H1 (cell line): ENCODE results near the gene EVX2. TPM values are rescaled to one million over a fixed set of nuclear protein-coding genes. Genes with fewer than 3 reads are reported as not detected.
A peak's percentile ranks its signal among the peaks of the same experiment; 100 is the strongest.

ENCODE experiments used
- CTCF ChIA-PET: fragments of 300-600 bp; sonication (Branson Sonifier 250); formaldehyde crosslinking; loops from one replicate; lab custom pipeline; 2021; ENCODE audit not compliant: partially characterized antibody; lab: Charles Lee
- POLR2A ChIA-PET: fragments of 300-600 bp; sonication (Branson Sonifier 250); formaldehyde crosslinking; loops from one replicate; lab custom pipeline; 2021; ENCODE audit warnings: inconsistent platforms; ENCODE audit not compliant: partially characterized antibody; lab: Charles Lee
- DNase-seq, 2 experiments: peaks; one replicate each; pipeline versions ENCODE4 v3.0.0 to v3.0.0-alpha.2; 2010 to 2022; ENCODE audit warnings: low spot score in 2 of 2, low read depth in 1 of 2, mixed read lengths in 1 of 2
- FAIRE-seq: peaks from 2 replicates; lab custom pipeline; 2011; peaks lifted over from hg19 to GRCh38; lab: Jason Lieb, UNC
- H2AFZ ChIP-seq: 2 replicates; pipeline ENCODE4 v1.8.1; 2012; ENCODE audit warnings: low read length, inconsistent platforms
- H2AK5ac ChIP-seq: 2 replicates; pipeline ENCODE4 v1.6.1; 2013; ENCODE audit warnings: low read depth, low read length
- H2BK120ac ChIP-seq: replicated peaks from 2 replicates; pipeline ENCODE3; 2013; ENCODE audit warnings: low read depth, low read length, inconsistent platforms
- H2BK12ac ChIP-seq: 2 replicates; pipeline ENCODE4 v1.6.1; 2013; ENCODE audit warnings: low read depth, low read length
- H2BK15ac ChIP-seq: 2 replicates; pipeline ENCODE4 v1.6.1; 2013; ENCODE audit warnings: low read length
- H2BK20ac ChIP-seq: 2 replicates; pipeline ENCODE4 v1.6.1; 2013; ENCODE audit warnings: low read length
- H2BK5ac ChIP-seq: 2 replicates; pipeline ENCODE4 v1.6.1; 2013; ENCODE audit warnings: low read depth, low read length
- H3K14ac ChIP-seq: 2 replicates; pipeline ENCODE4 v1.6.1; 2013; ENCODE audit warnings: inconsistent platforms; ENCODE audit not compliant: insufficient read length
- H3K18ac ChIP-seq: 2 replicates; pipeline ENCODE4 v1.6.1; 2013; ENCODE audit warnings: low read length; ENCODE audit errors: extremely low read depth
- H3K23ac ChIP-seq: 2 replicates; pipeline ENCODE4 v1.6.1; 2013; ENCODE audit warnings: inconsistent platforms; ENCODE audit not compliant: insufficient read length
- H3K23me2 ChIP-seq: 2 replicates; pipeline ENCODE4 v1.6.1; 2013; ENCODE audit warnings: low read depth, low read length
- H3K27ac ChIP-seq: 2 replicates; pipeline ENCODE4 v1.6.1; 2011; ENCODE audit warnings: low read depth, low read length, inconsistent platforms
- H3K27me3 ChIP-seq, 4 experiments: replicated peaks in 1 of 4; 1 replicate in 1 of 4; 2 replicates in 3 of 4; pipeline versions ENCODE4 v1.6.1 to v1.8.1; 2011 to 2013; ENCODE audit warnings: low read length in 3 of 4, mild to moderate bottlenecking in 3 of 4, inconsistent platforms in 2 of 4, mixed read lengths in 2 of 4, moderate library complexity in 1 of 4; ENCODE audit not compliant: control insufficient read depth in 3 of 4, insufficient read depth in 3 of 4; ENCODE audit errors: extremely low read depth in 1 of 4
- H3K36me3 ChIP-seq, 4 experiments: 2 replicates each; pipeline versions ENCODE4 v1.6.1 to v1.8.1; 2011 to 2013; ENCODE audit warnings: mild to moderate bottlenecking in 4 of 4, low read length in 3 of 4, moderate library complexity in 2 of 4, control low read depth in 1 of 4, inconsistent platforms in 1 of 4; ENCODE audit not compliant: insufficient read depth in 4 of 4, control insufficient read depth in 2 of 4
- H3K4ac ChIP-seq: replicated peaks from 2 replicates; pipeline ENCODE3; 2013; ENCODE audit warnings: low read length, low read depth, mixed read lengths, inconsistent platforms; ENCODE audit not compliant: insufficient read length
- H3K4me1 ChIP-seq, 4 experiments: replicated peaks in 1 of 4; 1 replicate in 1 of 4; 2 replicates in 3 of 4; pipeline versions ENCODE4 v1.6.1 to v1.8.1; 2011 to 2013; ENCODE audit warnings: low read length in 3 of 4, inconsistent platforms in 2 of 4, mixed read lengths in 1 of 4; ENCODE audit not compliant: insufficient read depth in 4 of 4, control insufficient read depth in 3 of 4
- H3K4me2 ChIP-seq, 2 experiments: 2 replicates each; pipeline versions ENCODE4 v1.6.1 to v1.8.1; 2011 to 2013; ENCODE audit warnings: low read depth in 2 of 2, low read length in 2 of 2, control low read depth in 1 of 2, inconsistent platforms in 1 of 2, mild to moderate bottlenecking in 1 of 2; ENCODE audit not compliant: insufficient read depth in 1 of 2
- H3K4me3 ChIP-seq, 4 experiments: fragments of 200-600, 300-600 bp in 1 of 4; sonication (generic), shearing (Covaris generic), sonication (Bioruptor Twin) in 1 of 4; 2 replicates each; pipeline versions ENCODE4 v1.5.1 to v1.8.1; 2011 to 2016; ENCODE audit warnings: low read length in 4 of 4, low read depth in 3 of 4, control low read depth in 2 of 4, inconsistent platforms in 2 of 4, mild to moderate bottlenecking in 2 of 4, mixed read lengths in 1 of 4, moderate library complexity in 1 of 4; ENCODE audit not compliant: insufficient read depth in 2 of 4; ENCODE audit errors: extremely low read depth in 1 of 4
- H3K56ac ChIP-seq: replicated peaks from 2 replicates; pipeline ENCODE3; 2013; ENCODE audit warnings: low read depth, mild to moderate bottlenecking, mixed read lengths, low read length, inconsistent platforms; ENCODE audit not compliant: insufficient read length
- H3K79me1 ChIP-seq: 2 replicates; pipeline ENCODE4 v1.6.1; 2013; ENCODE audit warnings: low read depth, low read length, control low read depth
- H3K79me2 ChIP-seq, 2 experiments: 2 replicates each; pipeline versions ENCODE4 v1.6.1 to v1.8.1; 2012 to 2013; ENCODE audit warnings: low read length in 2 of 2, mild to moderate bottlenecking in 2 of 2, inconsistent platforms in 1 of 2; ENCODE audit not compliant: insufficient read depth in 2 of 2, control insufficient read depth in 1 of 2
- H3K9ac ChIP-seq, 4 experiments: replicated peaks in 1 of 4; 1 replicate in 1 of 4; 2 replicates in 3 of 4; pipeline versions ENCODE4 v1.6.1 to v1.8.1; 2011 to 2013; ENCODE audit warnings: low read depth in 3 of 4, low read length in 3 of 4, control low read depth in 2 of 4, mild to moderate bottlenecking in 2 of 4, moderate library complexity in 2 of 4, inconsistent platforms in 1 of 4; ENCODE audit errors: extremely low read depth in 1 of 4
- H3K9me3 ChIP-seq, 2 experiments: 2 replicates each; pipeline versions ENCODE4 v1.6.1 to v1.8.1; 2012 to 2013; ENCODE audit warnings: mild to moderate bottlenecking in 2 of 2, moderate library complexity in 2 of 2, control low read depth in 1 of 2, inconsistent platforms in 1 of 2, low read depth in 1 of 2, low read length in 1 of 2, mixed read lengths in 1 of 2; ENCODE audit not compliant: insufficient read depth in 2 of 2
- H4K20me1 ChIP-seq, 2 experiments: replicated peaks in 1 of 2; 2 replicates each; pipeline versions ENCODE3 to v1.8.1; 2011 to 2013; ENCODE audit warnings: inconsistent platforms in 2 of 2, low read length in 2 of 2, mild to moderate bottlenecking in 1 of 2; ENCODE audit not compliant: insufficient read depth in 2 of 2, control insufficient read depth in 1 of 2
- H4K5ac ChIP-seq: 2 replicates; pipeline ENCODE4 v1.6.1; 2013; ENCODE audit warnings: low read length, low read depth, mixed read lengths, inconsistent platforms; ENCODE audit not compliant: insufficient read length
- H4K8ac ChIP-seq: 2 replicates; pipeline ENCODE4 v1.8.0; 2013; ENCODE audit warnings: mild to moderate bottlenecking, moderate library complexity, low read length, inconsistent platforms; ENCODE audit not compliant: insufficient read depth; ENCODE audit errors: extremely low read depth
- H4K91ac ChIP-seq: replicated peaks from 2 replicates; pipeline ENCODE3; 2013; ENCODE audit warnings: low read length, mixed read lengths, inconsistent platforms; ENCODE audit not compliant: insufficient read length
- ATF3 ChIP-seq: IDR thresholded peaks from 2 replicates; pipeline ENCODE4 v1.6.1; 2011; ENCODE audit warnings: low read depth, mild to moderate bottlenecking, low read length; ENCODE audit not compliant: insufficient read depth
- CBX8 ChIP-seq: fragments of 300-800, 300-1000 bp; sonication (generic); IDR thresholded peaks from 2 replicates; pipeline ENCODE4 v1.7.1; 2016; ENCODE audit warnings: low read depth, low read length, borderline replicate concordance
- NRF1 ChIP-seq: IDR thresholded peaks from 2 replicates; pipeline ENCODE4 v1.6.1; 2011; ENCODE audit warnings: mild to moderate bottlenecking, low read depth, low read length, improper control_type of control experiment
- RAD21 ChIP-seq, 2 experiments: IDR thresholded peaks in 1 of 2; conservative IDR thresholded peaks in 1 of 2; 2 replicates each; pipeline ENCODE4 v1.6.1; 2011; ENCODE audit warnings: low read depth in 2 of 2, low read length in 2 of 2, improper control_type of control experiment in 1 of 2, inconsistent platforms in 1 of 2, mild to moderate bottlenecking in 1 of 2, moderate library complexity in 1 of 2
- SP2 ChIP-seq: IDR thresholded peaks from 2 replicates; pipeline ENCODE4 v1.6.1; 2012; ENCODE audit warnings: mild to moderate bottlenecking, low read length, inconsistent platforms
- SUZ12 ChIP-seq: fragments of 200-600 bp; sonication (generic); IDR thresholded peaks from 2 replicates; pipeline ENCODE4 v1.6.1; 2012; ENCODE audit warnings: mild to moderate bottlenecking, inconsistent platforms, low read length, moderate library complexity, mixed read lengths
- TCF12 ChIP-seq: IDR thresholded peaks from 2 replicates; pipeline ENCODE4 v1.6.1; 2011; ENCODE audit warnings: low read depth, mild to moderate bottlenecking, low read length
- WGBS, 2 experiments: shearing (Covaris generic) in 1 of 2; methylation state at CpG; one replicate each; pipeline versions ENCODE4 v1.1.6 to v1.1.7; 2013 to 2015; ENCODE audit warnings: low lambda C conversion rate in 2 of 2, mixed read lengths in 2 of 2, inconsistent platforms in 1 of 2, low coverage in 1 of 2, missing lambda C conversion rate in 1 of 2; ENCODE audit not compliant: insufficient replicate concordance in 2 of 2, insufficient coverage in 1 of 2, insufficient read length in 1 of 2; ENCODE audit errors: extremely low coverage in 1 of 2, missing lambda C conversion rate in 1 of 2; 5-methylcytosine and 5-hydroxymethylcytosine counted together
- polyA plus RNA-seq, 7 experiments: library from polyadenylated mRNA; depleted of rRNA in 3 of 7; stranded (reverse) in 5 of 7; unstranded in 2 of 7; fragments of >200 nt in 5 of 7; fragments of 200-250 nt in 2 of 7; gene quantifications; 1 replicate in 5 of 7; 2 replicates in 1 of 7; 4 replicates in 1 of 7; pipeline versions ENCODE4 v1.2.1 to v1.2.3, GENCODE V29; 2011 to 2013; ENCODE audit warnings: missing spikeins in 2 of 7, mixed read lengths in 2 of 7
- total RNA-seq: library from RNA; stranded (reverse); fragmentation: NEBNext Ultra II Directional; extraction: Animal tissue kit (Norgen Biotek cat#: 25700); gene quantifications from 2 replicates; pipeline ENCODE4 v1.2.1, GENCODE V29; 2021
- TF ChIP-seq, protein P1 (sequence below), 3 experiments: IDR thresholded peaks; 1 replicate in 2 of 3; 2 replicates in 1 of 3; pipeline versions ENCODE4 v1.5.1 to v1.6.1; 2011; ENCODE audit warnings: low read length in 3 of 3, mild to moderate bottlenecking in 3 of 3, inconsistent platforms in 2 of 3, low read depth in 1 of 3, moderate library complexity in 1 of 3; ENCODE audit not compliant: insufficient read depth in 1 of 3; ENCODE audit errors: control extremely low read depth in 1 of 3

The EVX2 gene
- total and polyA plus RNA-seq, 2 of the 8 experiments (the other 6 are each of a cell fraction or from before 2014, with no cell fraction given): not detected

- Histone ChIP-seq H3K4me3 (peak overlapping the region in 1 of 4 experiments; percentile 4; a peak in 1 of 8 replicates), H3K18ac (no peak overlapping the region), H3K4me2 (peak overlapping the region; percentile 41 to 50; a peak in 3 of 4 replicates), H2AK5ac (no peak overlapping the region), H3K4me1 (peaks cover 0 to 29% (median 13%) of the 10 kb centered on the region in 4 experiments; a peak in 5 of 7 replicates), H3K9me3 (no peaks in the 10 kb centered on the region; a peak in 1 of 4 replicates), H3K14ac (no peak overlapping the region), H3K56ac (no peak overlapping the region), H2BK5ac (no peak overlapping the region), H2BK20ac (no peak overlapping the region), H3K4ac (no peak overlapping the region), H3K27me3 (peaks cover 84 to 98% (median 92%) of the 10 kb centered on the region in 4 experiments), H3K79me1 (no peaks in the 10 kb centered on the region), H3K36me3 (peaks cover 0 to 5% (median 0%) of the 10 kb centered on the region in 4 experiments; a peak in 1 of 8 replicates), H3K23ac (no peak overlapping the region), H2BK12ac (0 out of 2 replicates have a peak overlapping the region, but pooled peaks have one; percentile 3), H2AFZ (no peak overlapping the region), H4K20me1 (peaks cover 11 to 20% of the 10 kb centered on the region in 2 experiments), H3K79me2 (no peaks in the 10 kb centered on the region), H2BK15ac (no peak overlapping the region), H2BK120ac (no peak overlapping the region), H4K91ac (no peak overlapping the region), H4K5ac (no peak overlapping the region), H3K9ac (no peak overlapping the region), H3K27ac (no peak overlapping the region), H4K8ac (peak overlapping the region; percentile 28; the same call in 1 of the 2 replicates), H3K23me2 (peaks cover 6% of the 10 kb centered on the region; the same call in 1 of the 2 replicates)
- WGBS, 2 experiments: 5% methylated on average over 60 of the region's 62 CpGs; no CpG with 5 or more reads in 1 of the 2 experiments
- CTCF ChIA-PET: interaction anchor here (0.7 to 7.8 kb wide), 16 partner anchors 7 to 714 kb away, joined by 3 to 130 read pairs (median 5); partner anchors contain the start of genes HOXD12 and HOXD13
- DNase-seq (peak in 1 of 2 experiments; percentile 68), FAIRE-seq (no peak)
- POLR2A ChIA-PET: interaction anchor here (1.8 kb wide), 1 partner anchor 12 kb away, joined by 7 read pairs; no protein-coding TSS in a partner anchor
- TF ChIP-seq TCF12: no peak
- peak; percentile 99 for TF ChIP-seq SUZ12
- TF ChIP-seq RAD21 (IDR thresholded peaks at IDR 0.05 in 1 of 2, conservative IDR thresholded peaks at IDR 0.05 in 1 of 2; ENCODE audit: low read depth in 2 of 2, low read length in 2 of 2): no peak
- TF ChIP-seq, protein P1, sequence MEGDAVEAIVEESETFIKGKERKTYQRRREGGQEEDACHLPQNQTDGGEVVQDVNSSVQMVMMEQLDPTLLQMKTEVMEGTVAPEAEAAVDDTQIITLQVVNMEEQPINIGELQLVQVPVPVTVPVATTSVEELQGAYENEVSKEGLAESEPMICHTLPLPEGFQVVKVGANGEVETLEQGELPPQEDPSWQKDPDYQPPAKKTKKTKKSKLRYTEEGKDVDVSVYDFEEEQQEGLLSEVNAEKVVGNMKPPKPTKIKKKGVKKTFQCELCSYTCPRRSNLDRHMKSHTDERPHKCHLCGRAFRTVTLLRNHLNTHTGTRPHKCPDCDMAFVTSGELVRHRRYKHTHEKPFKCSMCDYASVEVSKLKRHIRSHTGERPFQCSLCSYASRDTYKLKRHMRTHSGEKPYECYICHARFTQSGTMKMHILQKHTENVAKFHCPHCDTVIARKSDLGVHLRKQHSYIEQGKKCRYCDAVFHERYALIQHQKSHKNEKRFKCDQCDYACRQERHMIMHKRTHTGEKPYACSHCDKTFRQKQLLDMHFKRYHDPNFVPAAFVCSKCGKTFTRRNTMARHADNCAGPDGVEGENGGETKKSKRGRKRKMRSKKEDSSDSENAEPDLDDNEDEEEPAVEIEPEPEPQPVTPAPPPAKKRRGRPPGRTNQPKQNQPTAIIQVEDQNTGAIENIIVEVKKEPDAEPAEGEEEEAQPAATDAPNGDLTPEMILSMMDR (IDR thresholded peaks at IDR 0.05; ENCODE audit: control extremely low read depth in 1 of 3, insufficient read depth in 1 of 3, low read depth in 1 of 3, low read length in 3 of 3): no peak
- TF ChIP-seq ATF3: no peak
- TF ChIP-seq CBX8: peak; percentile 28
- TF ChIP-seq NRF1: no peak
- TF ChIP-seq SP2: no peak
These were observed 1.8 kb downstream of the EVX2 start for GRCh38 chr2:176081837-176082524.
